ENCODE measurements around the gene OLIG2. TPM values are rescaled to one million over a fixed set of nuclear protein-coding genes. Genes with fewer than 3 reads are reported as not detected.

OLIG2 gene
- total RNA-seq, 1 donor from 2014 or later = 2.5 TPM

DNA sequence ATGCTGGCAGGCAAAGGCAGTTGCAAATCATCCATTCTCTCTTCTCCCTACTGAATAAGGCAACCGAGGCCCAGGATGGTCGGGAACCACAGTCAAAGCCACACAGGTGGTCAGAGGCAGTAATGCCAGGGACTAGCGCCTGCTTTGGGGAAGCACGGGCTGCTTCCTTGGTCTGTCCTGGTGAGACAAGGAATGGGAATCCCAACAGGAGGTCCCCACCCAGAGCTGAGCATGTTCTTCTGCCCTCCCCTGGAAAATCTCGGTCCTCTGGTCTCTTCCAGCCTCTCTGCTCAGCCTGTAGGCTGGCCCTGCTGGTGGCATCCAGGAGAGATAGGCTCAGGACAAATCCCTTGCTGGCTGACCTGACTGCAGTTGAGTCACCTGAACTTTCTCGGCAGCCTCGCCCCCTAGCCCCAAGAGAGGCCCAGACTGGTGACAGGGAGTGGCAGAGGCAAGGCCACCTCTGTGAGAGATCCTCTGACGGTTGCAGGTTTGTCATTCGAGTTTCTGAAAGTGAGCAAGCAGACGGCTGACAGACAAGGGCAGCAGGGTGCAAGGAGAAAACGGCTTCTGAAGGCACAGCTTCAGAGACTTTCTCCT, 50.0 kb downstream of the OLIG2 start:
- Histone ChIP-seq H3K9me3 (ENCODE audit: insufficient read depth, low read depth, low read length) (no peaks in the 10 kb centered on the region), H3K79me2 (ENCODE audit: insufficient read depth, low read length) (no peaks in the 10 kb centered on the region), H3K9ac (ENCODE audit: low read length) (no peak overlapping the region), H3K36me3 (ENCODE audit: insufficient read depth, low read length) (no peaks in the 10 kb centered on the region), H3K4me3 (ENCODE audit: insufficient read depth, low read depth, low read length) (no peak overlapping the region), H3K27me3 (ENCODE audit: insufficient read depth, low read length) (peaks cover 66% of the 10 kb centered on the region), H3K4me2 (ENCODE audit: low read length) (no peak overlapping the region), H3K4me1 (ENCODE audit: insufficient read depth, low read length) (peaks cover 8% of the 10 kb centered on the region), H2AFZ (ENCODE audit: low read depth, low read length) (no peak overlapping the region), H3K27ac (ENCODE audit: low read depth, low read length) (no peak overlapping the region), H4K20me1 (ENCODE audit: insufficient read depth, low read length) (no peaks in the 10 kb centered on the region)
- no peaks in the 10 kb centered on the region for H3K36me3 Mint-ChIP-seq (ENCODE audit: low read depth, unreplicated experiment)
- no peak for FAIRE-seq
- TF ChIP-seq, protein P1, sequence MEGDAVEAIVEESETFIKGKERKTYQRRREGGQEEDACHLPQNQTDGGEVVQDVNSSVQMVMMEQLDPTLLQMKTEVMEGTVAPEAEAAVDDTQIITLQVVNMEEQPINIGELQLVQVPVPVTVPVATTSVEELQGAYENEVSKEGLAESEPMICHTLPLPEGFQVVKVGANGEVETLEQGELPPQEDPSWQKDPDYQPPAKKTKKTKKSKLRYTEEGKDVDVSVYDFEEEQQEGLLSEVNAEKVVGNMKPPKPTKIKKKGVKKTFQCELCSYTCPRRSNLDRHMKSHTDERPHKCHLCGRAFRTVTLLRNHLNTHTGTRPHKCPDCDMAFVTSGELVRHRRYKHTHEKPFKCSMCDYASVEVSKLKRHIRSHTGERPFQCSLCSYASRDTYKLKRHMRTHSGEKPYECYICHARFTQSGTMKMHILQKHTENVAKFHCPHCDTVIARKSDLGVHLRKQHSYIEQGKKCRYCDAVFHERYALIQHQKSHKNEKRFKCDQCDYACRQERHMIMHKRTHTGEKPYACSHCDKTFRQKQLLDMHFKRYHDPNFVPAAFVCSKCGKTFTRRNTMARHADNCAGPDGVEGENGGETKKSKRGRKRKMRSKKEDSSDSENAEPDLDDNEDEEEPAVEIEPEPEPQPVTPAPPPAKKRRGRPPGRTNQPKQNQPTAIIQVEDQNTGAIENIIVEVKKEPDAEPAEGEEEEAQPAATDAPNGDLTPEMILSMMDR (IDR thresholded peaks at IDR 0.05; ENCODE audit: insufficient read depth, low read depth, low read length) = no peak
- TF ChIP-seq EZH2 (IDR thresholded peaks at IDR 0.05; ENCODE audit: insufficient read depth, low read length) = no peak
- H3K4me1 Mint-ChIP-seq (ENCODE audit: low read depth, unreplicated experiment) = peaks cover 27% of the 10 kb centered on the region
- H3K9me3 Mint-ChIP-seq (ENCODE audit: unreplicated experiment) = no peaks in the 10 kb centered on the region
- no peak overlapping the region for H3K27ac Mint-ChIP-seq (ENCODE audit: unreplicated experiment)
- no peak overlapping the region for H3K4me3 Mint-ChIP-seq (ENCODE audit: unreplicated experiment)
- no peak for DNase-seq (ENCODE audit: low read depth)
- H3K27me3 Mint-ChIP-seq (ENCODE audit: low read depth, unreplicated experiment) = peaks cover 33% of the 10 kb centered on the region

DNA sequence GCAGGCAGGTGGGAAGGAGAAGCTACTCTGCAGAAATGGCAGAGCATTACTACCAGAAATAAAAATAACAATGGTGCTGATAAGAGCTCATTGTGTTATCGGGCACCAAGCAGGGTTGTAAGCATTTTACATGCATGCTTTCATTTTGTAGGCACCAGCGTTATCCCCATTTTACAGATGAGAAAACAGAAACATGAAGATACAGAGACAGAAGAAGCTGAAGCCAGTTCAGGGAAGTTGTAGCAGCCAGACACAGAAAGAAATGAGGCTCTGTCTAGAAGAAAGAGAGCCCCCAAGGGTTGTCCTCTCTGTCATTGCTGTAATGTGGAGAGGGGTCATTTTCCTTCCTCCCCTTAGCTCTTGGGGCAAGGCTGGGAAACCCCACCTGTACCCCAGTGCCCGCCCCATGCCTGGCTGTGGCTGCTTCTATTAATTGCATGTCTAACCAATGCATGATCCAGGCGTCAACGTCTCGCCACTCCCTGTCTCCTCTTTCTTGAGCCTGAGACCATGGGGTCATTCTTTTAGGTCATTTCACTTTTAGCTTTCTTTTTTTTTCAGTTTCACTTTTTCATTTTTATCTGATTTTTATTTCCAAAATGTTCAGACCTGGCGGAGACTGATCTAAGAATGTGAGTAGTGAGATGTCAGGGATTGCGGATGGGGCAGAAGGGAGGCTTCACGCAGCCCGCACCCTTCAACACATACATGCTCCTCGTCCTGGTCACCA, 51.0 kb downstream of the OLIG2 start:
- FAIRE-seq = no peak

More for the DNA sequence above, 51.0 kb downstream of the OLIG2 start:
- no peaks in the 10 kb centered on the region for H3K9me3 ChIP-seq (ENCODE audit: insufficient read depth, low read depth, low read length)
- Mint-ChIP-seq H3K9me3 (ENCODE audit: unreplicated experiment) (no peaks in the 10 kb centered on the region), H3K36me3 (ENCODE audit: low read depth, unreplicated experiment) (no peaks in the 10 kb centered on the region), H3K27ac (ENCODE audit: unreplicated experiment) (no peak overlapping the region), H3K4me3 (ENCODE audit: unreplicated experiment) (peak overlapping the region; percentile 31), H3K27me3 (ENCODE audit: low read depth, unreplicated experiment) (peaks cover 29% of the 10 kb centered on the region), H3K4me1 (ENCODE audit: low read depth, unreplicated experiment) (peaks cover 25% of the 10 kb centered on the region)
- no peaks in the 10 kb centered on the region for H4K20me1 ChIP-seq (ENCODE audit: insufficient read depth, low read length)
- no peaks in the 10 kb centered on the region for H3K36me3 ChIP-seq (ENCODE audit: insufficient read depth, low read length)
- TF ChIP-seq, protein P1 (IDR thresholded peaks at IDR 0.05; ENCODE audit: insufficient read depth, low read depth, low read length) = no peak
- TF ChIP-seq EZH2 (IDR thresholded peaks at IDR 0.05; ENCODE audit: insufficient read depth, low read length) = no peak
- no peak overlapping the region for H2AFZ ChIP-seq (ENCODE audit: low read depth, low read length)
- peaks cover 8% of the 10 kb centered on the region for H3K4me1 ChIP-seq (ENCODE audit: insufficient read depth, low read length)
- H3K9ac ChIP-seq (ENCODE audit: low read length) = no peak overlapping the region
- no peak for DNase-seq (ENCODE audit: low read depth)
- H3K4me3 ChIP-seq (ENCODE audit: insufficient read depth, low read depth, low read length) = no peak overlapping the region
- no peak overlapping the region for H3K27ac ChIP-seq (ENCODE audit: low read depth, low read length)
- H3K4me2 ChIP-seq (ENCODE audit: low read length) = no peak overlapping the region
- no peaks in the 10 kb centered on the region for H3K79me2 ChIP-seq (ENCODE audit: insufficient read depth, low read length)
- peaks cover 57% of the 10 kb centered on the region for H3K27me3 ChIP-seq (ENCODE audit: insufficient read depth, low read length)

Other genes starting within 250 kb of the OLIG2 start
- gene OLIG1, start 44.2 kb downstream of the OLIG2 start, total RNA-seq = not detected in 2 replicates
- gene IFNAR2, start 204.0 kb downstream of the OLIG2 start, total RNA-seq = 23.3 and 26.7 TPM in 2 replicates
- 14.0 and 17.0 TPM in 2 replicates for gene IL10RB, start 240.4 kb downstream of the OLIG2 start, total RNA-seq